Measurements from ENCODE around the gene MBLAC1.

MBLAC1 gene, protein sequence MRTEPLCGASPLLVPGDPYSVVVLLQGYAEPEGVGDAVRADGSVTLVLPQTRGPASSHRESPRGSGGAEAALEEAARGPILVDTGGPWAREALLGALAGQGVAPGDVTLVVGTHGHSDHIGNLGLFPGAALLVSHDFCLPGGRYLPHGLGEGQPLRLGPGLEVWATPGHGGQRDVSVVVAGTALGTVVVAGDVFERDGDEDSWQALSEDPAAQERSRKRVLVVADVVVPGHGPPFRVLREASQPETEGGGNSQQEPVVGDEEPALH

GRCh38 chr7:100126931-100127865 is at the start of gene MBLAC1:
Gene MBLAC1 (plus strand): TSS chr7:100126967. CDS start chr7:100127396, 429 bp downstream.
- DNase-seq: peak; percentile 67

- DNase-seq: no peak
These were observed 49.6 kb upstream of the MBLAC1 start for GRCh38 chr7:100077205-100077604.

DNA sequence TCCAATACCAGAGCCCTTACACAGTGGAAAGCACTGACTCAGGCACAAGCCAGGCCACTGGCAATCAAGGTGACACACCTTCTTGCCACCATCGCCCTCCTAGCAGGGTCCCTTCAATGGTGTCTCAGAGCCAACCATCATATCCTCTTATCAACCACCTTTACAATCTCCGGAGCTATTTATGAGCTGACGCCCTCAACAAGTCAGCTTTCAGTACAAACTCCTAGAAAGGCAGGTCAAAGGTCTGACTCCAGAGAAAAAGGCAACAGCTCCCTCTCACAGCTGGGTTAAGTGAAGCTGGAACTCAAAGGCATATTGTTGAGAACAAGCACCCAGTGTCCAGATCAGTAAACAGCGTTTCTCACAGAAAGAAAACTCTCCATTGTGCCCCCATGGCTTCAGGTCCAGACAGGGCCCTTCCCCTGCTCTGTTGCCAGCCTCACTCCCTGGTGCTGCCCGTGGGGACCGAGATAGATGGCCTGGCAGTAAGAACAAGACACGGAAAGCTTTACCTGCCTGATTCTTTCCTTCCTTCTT is 47.7 kb upstream of the MBLAC1 start:
- DNase-seq: no peak

DNA sequence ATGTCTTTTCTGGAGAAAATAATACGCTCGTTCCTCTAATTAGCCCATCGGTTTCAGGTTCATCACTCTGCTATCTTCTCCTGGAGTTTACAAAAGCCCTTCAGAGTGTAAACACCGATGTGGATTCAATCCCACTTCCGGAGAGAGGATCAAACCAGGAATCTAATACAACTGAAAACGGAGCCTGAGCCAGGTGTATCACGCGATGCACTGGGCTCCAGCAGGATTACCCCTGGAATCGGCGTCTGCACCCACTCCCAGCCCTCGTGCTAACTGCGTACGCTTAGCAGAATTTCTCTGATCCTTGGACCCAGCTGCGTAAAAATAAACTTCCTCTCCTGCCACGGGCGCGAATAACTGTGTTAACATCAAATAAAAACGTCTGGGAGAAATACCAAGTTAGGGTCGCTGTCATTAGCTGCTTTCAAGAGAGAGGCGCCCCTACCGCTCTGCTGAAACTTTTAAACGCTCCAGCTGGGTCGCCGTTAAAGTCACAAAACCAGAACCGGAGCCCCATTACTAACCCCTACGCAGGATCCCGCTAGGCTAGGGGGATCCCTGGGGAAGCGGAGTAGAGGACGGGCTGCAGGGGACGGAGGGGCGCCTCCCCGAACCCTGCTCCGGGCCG is 45.7 kb upstream of the MBLAC1 start:
- no peak for DNase-seq

DNA sequence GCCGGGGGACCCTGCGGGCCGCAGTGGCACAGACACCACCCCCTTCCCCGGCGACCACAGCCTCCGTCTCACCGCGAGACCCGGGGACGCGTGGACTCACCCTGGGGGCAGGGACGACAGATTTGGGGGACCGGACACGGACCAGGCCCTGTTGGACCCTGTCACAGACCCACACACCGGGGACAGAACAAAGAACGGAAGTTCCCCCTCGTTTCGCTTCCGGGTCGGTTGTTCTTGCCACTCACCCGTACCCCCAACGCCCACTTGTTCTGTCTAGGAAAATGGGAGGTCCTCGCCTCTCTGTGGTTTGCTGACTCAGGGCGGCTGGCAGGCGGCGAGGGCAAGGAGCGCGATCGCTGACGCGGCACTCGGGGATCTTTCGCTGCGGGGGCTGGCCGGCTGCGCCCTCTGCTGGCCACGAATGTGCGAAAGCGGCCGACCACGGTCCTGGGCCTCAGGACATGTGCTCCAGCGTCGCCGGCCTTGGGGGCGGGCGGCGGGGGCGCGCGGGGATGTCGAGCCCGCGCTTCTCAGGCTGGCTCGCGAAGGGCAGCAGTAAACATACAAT is 45.1 kb upstream of the MBLAC1 start, which contains the start of gene ZNF3:
Gene ZNF3, minus strand, starts transcription at position 189 of the 568 bp plus-strand sequence. CDS start 4,366 bp downstream, outside the sequence.
- peak; percentile 93 for DNase-seq

- no peak for DNase-seq
These were observed 43.8 kb upstream of the MBLAC1 start for GRCh38 chr7:100082978-100083377.

GRCh38 chr7:100085515-100085914 is 41.3 kb upstream of the MBLAC1 start:
- no peak for DNase-seq

- DNase-seq: no peak
These were observed 39.6 kb upstream of the MBLAC1 start for GRCh38 chr7:100087055-100087750.

DNA sequence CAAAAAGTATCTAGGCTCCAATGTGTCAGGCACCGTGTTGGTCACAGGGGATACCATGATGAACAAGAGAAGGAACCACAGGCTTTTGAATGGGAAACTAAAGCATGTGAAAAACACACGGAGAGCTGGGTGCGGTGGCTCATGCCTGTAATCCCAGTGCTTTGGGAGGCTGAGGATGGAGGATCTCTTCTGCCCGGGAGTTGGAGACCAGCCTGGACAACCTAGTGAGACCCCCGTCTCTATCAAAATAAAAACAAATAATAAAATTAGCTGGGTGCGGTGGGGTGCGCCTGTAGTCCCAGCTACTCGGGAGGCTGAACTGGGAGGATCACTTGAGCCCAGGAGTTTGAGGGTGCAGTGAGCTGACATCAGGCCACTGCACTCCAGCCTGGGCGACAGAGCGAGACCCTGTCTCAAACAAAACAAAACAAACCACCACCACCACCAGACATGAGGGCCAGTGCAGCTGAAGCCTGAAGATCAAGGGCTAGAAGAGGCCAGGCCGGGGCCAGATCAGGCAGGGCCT is 38.6 kb upstream of the MBLAC1 start:
- no peak for DNase-seq

- DNase-seq: peak; percentile 17
These were observed 37.9 kb upstream of the MBLAC1 start, which contains the start of gene COPS6 for GRCh38 chr7:100088621-100089457. Gene COPS6 (plus strand): TSS chr7:100088969. CDS start chr7:100088991, 22 bp downstream.

DNA sequence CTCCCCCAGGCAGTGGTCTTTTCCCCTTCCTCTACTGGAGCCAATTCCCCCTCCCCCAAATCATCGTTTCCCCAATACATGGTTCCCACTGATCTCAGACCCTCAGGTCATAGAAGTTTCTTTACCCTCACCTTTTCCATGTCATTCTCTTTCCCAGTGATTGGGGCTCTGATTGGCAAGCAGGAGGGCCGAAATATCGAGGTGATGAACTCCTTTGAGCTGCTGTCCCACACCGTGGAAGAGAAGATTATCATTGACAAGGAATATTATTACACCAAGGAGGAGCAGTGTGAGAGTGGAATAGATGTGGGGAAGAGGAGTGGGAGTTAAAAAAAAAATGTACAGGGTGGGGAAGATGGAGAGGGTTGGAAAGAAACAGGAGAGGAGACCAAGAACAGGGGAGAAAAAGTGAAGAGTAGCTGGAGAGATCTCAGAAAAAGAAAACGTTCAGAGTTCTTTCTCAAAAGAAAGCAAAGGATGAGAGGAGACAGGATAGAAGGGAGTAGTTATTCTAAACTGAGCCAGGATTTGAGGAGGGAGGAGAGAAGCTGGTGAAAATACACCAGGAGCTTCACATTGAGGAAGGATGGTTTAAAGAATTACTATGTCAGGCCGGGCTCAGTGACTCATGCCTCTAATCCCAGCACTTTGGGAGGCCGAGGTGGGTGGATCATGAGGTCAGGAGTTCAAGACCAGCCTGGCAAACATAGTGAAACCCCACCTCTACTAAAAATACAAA is 37.1 kb upstream of the MBLAC1 start:
- no peak for DNase-seq

GRCh38 chr7:100090527-100091410 is 36.0 kb upstream of the MBLAC1 start:
- DNase-seq: no peak

DNA sequence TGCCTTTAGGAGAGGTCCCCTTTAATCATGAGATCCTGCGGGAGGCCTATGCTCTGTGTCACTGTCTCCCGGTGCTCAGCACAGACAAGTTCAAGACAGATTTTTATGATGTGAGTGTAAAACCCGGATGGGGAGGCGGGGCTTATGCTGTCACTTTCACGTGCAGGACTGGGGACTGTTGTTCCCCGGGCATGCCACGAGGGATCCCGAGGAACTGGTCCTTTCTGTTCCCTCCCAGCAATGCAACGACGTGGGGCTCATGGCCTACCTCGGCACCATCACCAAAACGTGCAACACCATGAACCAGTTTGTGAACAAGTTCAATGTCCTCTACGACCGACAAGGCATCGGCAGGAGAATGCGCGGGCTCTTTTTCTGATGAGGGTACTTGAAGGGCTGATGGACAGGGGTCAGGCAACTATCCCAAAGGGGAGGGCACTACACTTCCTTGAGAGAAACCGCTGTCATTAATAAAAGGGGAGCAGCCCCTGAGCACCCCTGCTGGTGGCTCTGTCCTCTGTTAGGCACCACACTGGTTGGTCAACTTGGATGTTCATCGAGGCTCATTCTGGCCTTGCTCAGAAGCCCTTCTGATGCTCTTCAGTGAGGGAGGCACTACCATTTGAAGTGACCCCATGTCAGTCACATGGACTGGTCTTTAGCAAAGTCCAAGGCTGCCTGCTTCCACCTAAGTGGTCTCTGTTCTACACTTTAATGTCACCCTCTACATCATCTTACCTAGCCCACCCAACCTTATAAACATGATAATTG is 35.2 kb upstream of the MBLAC1 start:
- DNase-seq: no peak

GRCh38 chr7:100093054-100093453 is 33.7 kb upstream of the MBLAC1 start:
- no peak for DNase-seq

DNA sequence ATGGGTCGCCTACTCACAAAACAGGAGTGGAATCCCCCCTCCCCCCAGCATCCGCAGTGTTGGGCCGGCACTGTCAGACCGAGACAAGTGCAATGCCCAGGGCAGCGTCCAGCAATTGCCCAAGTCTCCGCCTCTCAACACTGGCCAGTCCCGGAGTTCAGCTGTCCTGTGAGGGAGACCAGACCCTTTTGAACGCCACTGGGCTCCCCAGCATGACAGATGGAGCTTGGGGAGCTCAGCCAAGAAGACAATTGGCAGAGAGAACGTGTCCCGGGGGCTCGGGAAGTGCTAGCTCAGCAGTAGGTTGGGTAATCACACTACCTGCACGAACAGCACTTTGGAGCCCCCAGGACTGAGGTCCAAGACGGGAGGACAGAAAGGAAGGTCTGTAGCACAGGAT is 33.3 kb upstream of the MBLAC1 start:
- no peak for DNase-seq

DNA sequence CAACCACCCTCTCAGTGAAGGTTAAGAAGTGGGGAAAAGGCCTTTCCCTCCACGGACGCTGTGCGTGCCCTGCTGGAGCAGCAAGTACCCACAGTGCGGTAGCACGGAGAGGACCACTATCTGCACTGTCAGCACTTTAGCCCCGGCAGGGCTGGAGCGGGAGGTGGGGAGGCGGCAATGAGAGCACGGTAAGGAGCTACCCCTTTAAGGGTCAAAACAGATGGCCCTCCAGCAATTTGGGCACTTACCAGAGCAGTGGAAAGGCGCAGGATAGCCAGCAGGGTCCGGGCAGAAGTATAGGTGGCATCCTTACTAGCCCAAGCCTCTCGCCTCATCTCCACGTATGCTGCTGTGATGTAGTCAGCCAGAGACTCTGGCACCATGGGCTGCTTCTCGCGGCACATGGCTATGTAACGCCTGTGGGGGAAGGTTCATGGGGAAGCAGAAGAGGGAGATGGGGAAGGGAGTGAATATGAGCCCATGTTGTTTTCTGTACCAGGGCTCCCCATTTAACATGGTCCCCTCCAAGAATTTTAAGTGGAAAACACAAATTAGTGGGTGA is 32.8 kb upstream of the MBLAC1 start:
- no peak for DNase-seq

GRCh38 chr7:100095289-100095688 is 31.5 kb upstream of the MBLAC1 start:
- no peak for DNase-seq

GRCh38 chr7:100095704-100096103 is 31.1 kb upstream of the MBLAC1 start:
- no peak for DNase-seq
